ENCODE data around the gene HK2. TPM values are rescaled to one million over a fixed set of nuclear protein-coding genes. Genes with fewer than 3 reads are reported as not detected.
A peak's percentile ranks its signal among the peaks of the same experiment; 100 is the strongest.
"Not testable (repeated sequence)": the region's sequence is repeated elsewhere in the genome, so short reads cannot be mapped to it uniquely, and the experiment has no call there.

Gene HK2
- total and polyA plus RNA-seq, 8 donors = 0.47 to 8.6 (median 2.9) TPM

DNA sequence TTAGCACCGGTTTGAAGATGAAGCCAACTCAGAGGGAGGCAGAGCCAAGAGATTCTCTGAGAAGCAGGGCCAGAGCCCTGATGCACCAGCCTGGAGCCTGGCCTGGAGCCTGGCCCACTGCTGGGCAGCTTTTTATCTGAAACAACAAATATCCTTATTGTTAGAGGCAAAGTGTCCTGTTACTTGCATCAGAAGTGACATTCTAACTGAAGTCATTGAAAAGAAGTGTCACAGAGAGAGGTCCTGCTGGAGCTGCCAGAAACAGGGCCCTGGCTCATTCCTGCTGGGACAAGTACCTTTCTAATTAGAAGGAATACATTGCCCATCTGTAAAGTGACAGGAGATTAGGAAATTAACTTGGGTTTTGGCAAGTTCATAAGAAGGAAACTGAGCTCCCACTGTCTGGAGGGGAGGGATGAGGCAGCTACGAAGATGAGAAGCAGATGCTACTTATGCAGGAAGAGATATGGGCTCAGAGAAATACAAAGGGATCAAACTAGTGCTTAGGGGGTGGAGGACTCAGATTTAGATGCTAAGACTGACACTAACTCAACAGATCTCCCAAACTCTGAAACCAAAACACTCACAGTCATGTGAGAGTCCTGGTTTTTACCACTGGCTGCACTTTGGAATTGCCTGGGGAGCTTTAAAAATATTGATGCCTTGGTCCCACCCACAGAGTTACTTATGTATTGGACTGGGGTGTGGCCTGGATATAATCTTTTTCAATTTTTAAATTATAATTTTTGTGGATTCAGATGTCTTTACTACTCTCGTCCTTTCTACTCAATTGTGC is 11.0 kb upstream of the HK2 start:
- DNase-seq = no peak
- WGBS, 2 donors = 66% methylated on average over 3 of the region's 3 CpGs
- Histone ChIP-seq H3K36me3 (no peaks in the 10 kb centered on the region), H3K9me3 (no peaks in the 10 kb centered on the region), H3K27ac (no peak overlapping the region), H3K4me1 (no peaks in the 10 kb centered on the region), H3K4me3 (no peak overlapping the region), H3K27me3 (no peaks in the 10 kb centered on the region)
- no peak for ATAC-seq
- intact Hi-C loops (cut with DNase I) = no loop called here
- TF ChIP-seq CTCF (IDR thresholded peaks at IDR 0.05) = no peak
- FAIRE-seq = no peak

GRCh38 chr2:74824679-74825078 is 9.2 kb upstream of the HK2 start:
- intact Hi-C loops (cut with DNase I) = no loop called here
- Histone ChIP-seq H3K27ac (no peak overlapping the region), H3K4me3 (no peak overlapping the region), H3K36me3 (no peaks in the 10 kb centered on the region), H3K27me3 (no peaks in the 10 kb centered on the region), H3K9me3 (no peaks in the 10 kb centered on the region), H3K4me1 (no peaks in the 10 kb centered on the region)
- DNase-seq (no peak), FAIRE-seq (no peak), ATAC-seq (peak in 1 of 4 donors; percentile 44)
- no peak for TF ChIP-seq CTCF (IDR thresholded peaks at IDR 0.05)
- WGBS, 2 donors = 60% methylated on average over 4 of the region's 4 CpGs

- TF ChIP-seq CTCF (IDR thresholded peaks at IDR 0.05) = no peak
- ATAC-seq = no peak
- no peak for DNase-seq
- Histone ChIP-seq H3K36me3 (no peaks in the 10 kb centered on the region), H3K9me3 (no peaks in the 10 kb centered on the region), H3K27ac (no peak overlapping the region), H3K4me1 (no peaks in the 10 kb centered on the region), H3K4me3 (no peak overlapping the region), H3K27me3 (no peaks in the 10 kb centered on the region)
- no peak for FAIRE-seq
- 58 to 69% methylated on average over 2 of the region's 2 CpGs for WGBS, 2 donors
- intact Hi-C loops (cut with DNase I) = no loop called here
Measured at GRCh38 chr2:74828543-74828942, 5.4 kb upstream of the HK2 start.

- Histone ChIP-seq H3K9me3 (no peaks in the 10 kb centered on the region), H3K4me3 (no peak overlapping the region), H3K27me3 (no peaks in the 10 kb centered on the region), H3K27ac (no peak overlapping the region), H3K36me3 (no peaks in the 10 kb centered on the region), H3K4me1 (peaks cover 0 to 12% (median 7%) of the 10 kb centered on the region in 3 donors)
- no peak for TF ChIP-seq CTCF (IDR thresholded peaks at IDR 0.05)
- FAIRE-seq (no peak), ATAC-seq (no peak), DNase-seq (no peak)
- 70 to 81% methylated on average over 7 of the region's 7 CpGs for WGBS, 2 donors
- intact Hi-C loops (cut with DNase I) = no loop called here
Measured at GRCh38 chr2:74831693-74832530, 2.0 kb upstream of the HK2 start.

- peak in 2 of 6 donors; percentile 39 to 86 for DNase-seq
- intact Hi-C loops (cut with DNase I); H3K9me3 ChIP-seq; FAIRE-seq; H3K36me3 ChIP-seq; H3K27me3 ChIP-seq: not testable (repeated sequence)
- peak; percentile 13 to 23 (median 18) for ATAC-seq
- Histone ChIP-seq H3K4me1 (peaks cover 0 to 12% (median 7%) of the 10 kb centered on the region in 3 donors), H3K4me3 (peak overlapping the region; percentile 57 to 75 (median 64)), H3K27ac (peak overlapping the region in 2 of 4 donors; percentile 46 to 70)
- WGBS, 2 donors = 1% methylated on average over 34 to 51 of the region's 51 CpGs
Measured at GRCh38 chr2:74834234-74834791, 386 bp downstream of the HK2 start.
